Smooth muscle cell (in vitro differentiated cells): ENCODE data around the gene CDH23. TPM values are rescaled to one million over a fixed set of nuclear protein-coding genes. Genes with fewer than 3 reads are reported as not detected.
A peak's percentile ranks its signal among the peaks of the same experiment; 100 is the strongest.

Experiments
- DNase-seq: peaks from one replicate; lab custom pipeline; 2025; ENCODE audit not compliant: unreplicated experiment; lab: John Stamatoyannopoulos, UW
- H2AFZ ChIP-seq: fragments of 200-600 bp; sonication (generic); 2 replicates; pipeline ENCODE4 v1.6.0; 2016; ENCODE audit warnings: antibody characterized with exemption, low read depth, mild to moderate bottlenecking
- H3F3A ChIP-seq: fragments of 200-600 bp; sonication (generic); 2 replicates; pipeline ENCODE4 v1.6.0; 2017; ENCODE audit warnings: antibody characterized with exemption, low read depth
- H3K27ac ChIP-seq: fragments of 200-600 bp; sonication (generic); 2 replicates; pipeline ENCODE4 v1.5.1; 2016; ENCODE audit warnings: low read depth, mild to moderate bottlenecking
- H3K27me3 ChIP-seq: fragments of 200-600 bp; sonication (generic); 2 replicates; pipeline ENCODE4 v1.6.1; 2016; ENCODE audit warnings: low read depth, mild to moderate bottlenecking
- H3K36me3 ChIP-seq: fragments of 200-600 bp; sonication (generic); 2 replicates; pipeline ENCODE4 v1.5.1; 2016; ENCODE audit warnings: low read depth
- H3K4me1 ChIP-seq: fragments of 200-600 bp; sonication (generic); 2 replicates; pipeline ENCODE4 v1.5.1; 2016; ENCODE audit warnings: low read depth
- H3K4me2 ChIP-seq: fragments of 200-600 bp; sonication (generic); 2 replicates; pipeline ENCODE4 v1.6.0; 2016; ENCODE audit warnings: mild to moderate bottlenecking
- H3K4me3 ChIP-seq: fragments of 200-600 bp; sonication (generic); 2 replicates; pipeline ENCODE4 v1.5.1; 2016; ENCODE audit warnings: mild to moderate bottlenecking
- H3K79me2 ChIP-seq: fragments of 200-600 bp; sonication (generic); 2 replicates; pipeline ENCODE4 v1.6.0; 2016; ENCODE audit warnings: low read depth, mild to moderate bottlenecking
- H3K9ac ChIP-seq: fragments of 200-600 bp; sonication (generic); 2 replicates; pipeline ENCODE4 v1.6.0; 2016; ENCODE audit warnings: low read depth
- H3K9me3 ChIP-seq: fragments of 200-600 bp; sonication (generic); replicated peaks from 2 replicates; pipeline ENCODE4 v1.5.1; 2016; ENCODE audit warnings: low read depth
- H4K20me1 ChIP-seq: fragments of 200-600 bp; sonication (generic); 2 replicates; pipeline ENCODE4 v1.6.0; 2016; ENCODE audit warnings: low read depth
- WGBS: methylation state at CpG from one replicate; pipeline ENCODE4 v1.1.7; 2016; ENCODE audit warnings: low lambda C conversion rate; 5-methylcytosine and 5-hydroxymethylcytosine counted together
- polyA plus RNA-seq: library from polyadenylated mRNA; unstranded; fragments of >200 nt; fragmentation: Nextera tagmentation; extraction: Ambion mirVana; gene quantifications from 2 replicates; pipeline ENCODE4 v1.2.1, GENCODE V29; 2016
- total RNA-seq: library from RNA; depleted of rRNA; stranded (reverse); fragments of >200 nt; gene quantifications from 2 replicates; pipeline ENCODE4 v1.2.3, GENCODE V29; 2014
- TF ChIP-seq, protein P1 (sequence below): fragments of 200-600 bp; sonication (generic); IDR thresholded peaks from 2 replicates; pipeline ENCODE4 v1.5.1; 2017; ENCODE audit warnings: borderline replicate concordance, mild to moderate bottlenecking, antibody characterized with exemption; ENCODE audit not compliant: insufficient read depth, poor library complexity, severe bottlenecking

CDH23 gene
- total and polyA plus RNA-seq, 2 experiments from 2014 or later: 0.99 to 2.5 TPM

DNA sequence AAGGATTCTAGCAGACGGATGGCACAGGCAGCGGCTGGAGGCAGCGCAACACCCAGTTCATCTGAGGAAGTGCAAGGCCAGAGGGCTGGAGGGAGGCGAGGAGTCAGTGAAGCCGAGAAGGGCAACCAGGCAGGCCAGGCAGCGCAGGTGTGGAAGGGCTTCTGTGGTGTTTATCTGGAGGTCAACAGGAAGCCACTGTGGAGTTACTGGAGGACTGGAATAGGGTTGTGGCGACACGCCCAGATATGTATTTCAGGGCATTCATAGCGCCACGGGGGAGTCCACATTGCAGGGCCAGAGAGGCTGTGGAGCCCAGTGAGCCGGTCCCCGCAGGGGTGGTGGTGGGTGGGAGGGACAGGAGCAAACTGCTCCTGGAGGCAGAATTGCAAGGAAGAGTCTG, 150.6 kb downstream of the CDH23 start:
- DNase-seq: no peak
- TF ChIP-seq, protein P1, sequence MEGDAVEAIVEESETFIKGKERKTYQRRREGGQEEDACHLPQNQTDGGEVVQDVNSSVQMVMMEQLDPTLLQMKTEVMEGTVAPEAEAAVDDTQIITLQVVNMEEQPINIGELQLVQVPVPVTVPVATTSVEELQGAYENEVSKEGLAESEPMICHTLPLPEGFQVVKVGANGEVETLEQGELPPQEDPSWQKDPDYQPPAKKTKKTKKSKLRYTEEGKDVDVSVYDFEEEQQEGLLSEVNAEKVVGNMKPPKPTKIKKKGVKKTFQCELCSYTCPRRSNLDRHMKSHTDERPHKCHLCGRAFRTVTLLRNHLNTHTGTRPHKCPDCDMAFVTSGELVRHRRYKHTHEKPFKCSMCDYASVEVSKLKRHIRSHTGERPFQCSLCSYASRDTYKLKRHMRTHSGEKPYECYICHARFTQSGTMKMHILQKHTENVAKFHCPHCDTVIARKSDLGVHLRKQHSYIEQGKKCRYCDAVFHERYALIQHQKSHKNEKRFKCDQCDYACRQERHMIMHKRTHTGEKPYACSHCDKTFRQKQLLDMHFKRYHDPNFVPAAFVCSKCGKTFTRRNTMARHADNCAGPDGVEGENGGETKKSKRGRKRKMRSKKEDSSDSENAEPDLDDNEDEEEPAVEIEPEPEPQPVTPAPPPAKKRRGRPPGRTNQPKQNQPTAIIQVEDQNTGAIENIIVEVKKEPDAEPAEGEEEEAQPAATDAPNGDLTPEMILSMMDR: no peak
- Histone ChIP-seq H3K27ac (no peak overlapping the region), H3K4me1 (peaks cover 20% of the 10 kb centered on the region), H2AFZ (no peak overlapping the region), H3K27me3 (peaks cover 1% of the 10 kb centered on the region), H3K36me3 (no peaks in the 10 kb centered on the region), H3K4me2 (no peak overlapping the region), H3F3A (no peaks in the 10 kb centered on the region), H3K9me3 (no peaks in the 10 kb centered on the region), H3K9ac (no peak overlapping the region), H4K20me1 (no peaks in the 10 kb centered on the region), H3K4me3 (no peak overlapping the region), H3K79me2 (no peaks in the 10 kb centered on the region)
- WGBS: 92% methylated on average over 12 of the region's 12 CpGs

- Histone ChIP-seq H3K4me2 (peak overlapping the region; percentile 49), H2AFZ (no peak overlapping the region), H3K9ac (no peak overlapping the region)
Measured at GRCh38 chr10:71547876-71548846, 151.4 kb downstream of the CDH23 start.

DNA sequence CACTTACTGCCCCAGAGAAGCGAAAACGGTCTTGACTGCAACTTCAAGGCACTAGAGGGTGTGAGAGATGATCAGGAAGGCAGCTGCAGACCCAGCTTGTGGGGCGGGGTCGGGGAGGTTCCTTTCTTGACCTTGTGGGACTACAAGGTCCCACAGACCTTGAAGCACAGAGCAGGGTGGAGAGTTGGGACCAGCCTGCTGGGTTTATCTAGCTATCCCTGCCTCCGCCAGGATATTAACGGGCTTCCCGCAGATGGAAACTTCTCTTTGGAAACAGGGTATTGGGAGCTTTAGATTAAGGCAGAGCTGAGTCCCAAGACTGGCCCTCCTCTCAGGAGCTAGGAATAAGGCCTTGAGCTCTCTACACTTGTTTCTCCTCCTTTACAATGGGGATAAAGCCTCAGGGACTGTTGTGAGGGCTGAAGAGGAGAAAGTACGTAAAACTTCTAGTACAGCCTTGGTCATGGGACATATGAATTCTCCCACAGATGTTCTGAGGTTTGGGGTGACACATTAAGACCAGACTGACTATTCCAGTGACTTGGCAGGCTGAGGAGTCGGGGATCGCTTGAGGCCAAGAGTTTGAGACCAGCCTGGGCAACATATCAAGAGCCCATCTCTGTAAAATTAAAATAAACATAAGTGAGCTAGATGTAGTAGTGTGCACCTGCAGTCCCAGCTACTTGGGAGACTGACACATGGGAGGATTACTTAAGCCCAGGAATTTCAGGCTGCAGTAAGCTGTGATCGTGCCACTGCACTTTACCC, 153.2 kb downstream of the CDH23 start:
- H3K79me2 ChIP-seq: no peaks in the 10 kb centered on the region
- H3K9ac ChIP-seq: no peak overlapping the region
- H3K4me2 ChIP-seq: no peak overlapping the region
- no peaks in the 10 kb centered on the region for H3F3A ChIP-seq
- H3K27ac ChIP-seq: no peak overlapping the region
- 95% methylated on average over 11 of the region's 11 CpGs for WGBS
- no peaks in the 10 kb centered on the region for H4K20me1 ChIP-seq
- H3K36me3 ChIP-seq: no peaks in the 10 kb centered on the region
- no peaks in the 10 kb centered on the region for H3K9me3 ChIP-seq
- no peak overlapping the region for H2AFZ ChIP-seq
- H3K27me3 ChIP-seq: peaks cover 12% of the 10 kb centered on the region
- peaks cover 8% of the 10 kb centered on the region for H3K4me1 ChIP-seq
- DNase-seq: no peak
- no peak overlapping the region for H3K4me3 ChIP-seq
- TF ChIP-seq, protein P1: no peak

More at GRCh38 chr10:71547876-71548846, 151.4 kb downstream of the CDH23 start:
- Histone ChIP-seq H3K27ac (no peak overlapping the region), H3K36me3 (no peaks in the 10 kb centered on the region), H3K9me3 (no peaks in the 10 kb centered on the region), H4K20me1 (no peaks in the 10 kb centered on the region), H3K4me1 (peaks cover 20% of the 10 kb centered on the region), H3K4me3 (no peak overlapping the region), H3F3A (no peaks in the 10 kb centered on the region), H3K27me3 (peaks cover 10% of the 10 kb centered on the region), H3K79me2 (no peaks in the 10 kb centered on the region)
- DNase-seq: no peak
- 53% methylated on average over 20 of the region's 20 CpGs for WGBS
- TF ChIP-seq, protein P1: peak; percentile 44
